C4-2B (cell line): ENCODE data around the gene OPN1SW.

ENCODE experiments used
- ZFX ChIP-seq: fragments of 450-650 bp; IDR thresholded peaks from 2 replicates; pipeline ENCODE4 v1.6.1; 2017
- TF ChIP-seq, protein P1 (sequence below): fragments of 450-650 bp; conservative IDR thresholded peaks from 2 replicates; pipeline ENCODE4 v1.5.1; 2017; ENCODE audit warnings: mild to moderate bottlenecking

DNA sequence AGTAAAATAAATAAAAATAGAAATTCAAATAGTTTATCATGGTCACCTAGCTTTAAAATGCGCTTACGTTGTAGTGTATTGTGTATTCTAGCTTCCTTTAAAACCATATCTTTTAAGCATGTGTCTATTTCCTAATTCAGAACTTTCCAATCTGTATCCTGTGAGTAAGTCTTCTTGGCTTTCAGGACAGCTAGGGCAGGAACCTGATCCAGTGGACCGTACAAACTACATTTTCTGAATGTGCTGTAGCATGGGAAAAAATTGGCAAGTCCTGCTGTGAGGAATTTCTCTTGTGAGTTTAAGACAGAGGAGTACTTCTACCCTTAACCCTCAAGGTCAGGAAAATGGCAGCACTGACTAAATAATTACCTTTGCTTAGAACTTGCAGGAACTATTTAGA lies 12.1 kb downstream of the OPN1SW start:
- TF ChIP-seq, protein P1, sequence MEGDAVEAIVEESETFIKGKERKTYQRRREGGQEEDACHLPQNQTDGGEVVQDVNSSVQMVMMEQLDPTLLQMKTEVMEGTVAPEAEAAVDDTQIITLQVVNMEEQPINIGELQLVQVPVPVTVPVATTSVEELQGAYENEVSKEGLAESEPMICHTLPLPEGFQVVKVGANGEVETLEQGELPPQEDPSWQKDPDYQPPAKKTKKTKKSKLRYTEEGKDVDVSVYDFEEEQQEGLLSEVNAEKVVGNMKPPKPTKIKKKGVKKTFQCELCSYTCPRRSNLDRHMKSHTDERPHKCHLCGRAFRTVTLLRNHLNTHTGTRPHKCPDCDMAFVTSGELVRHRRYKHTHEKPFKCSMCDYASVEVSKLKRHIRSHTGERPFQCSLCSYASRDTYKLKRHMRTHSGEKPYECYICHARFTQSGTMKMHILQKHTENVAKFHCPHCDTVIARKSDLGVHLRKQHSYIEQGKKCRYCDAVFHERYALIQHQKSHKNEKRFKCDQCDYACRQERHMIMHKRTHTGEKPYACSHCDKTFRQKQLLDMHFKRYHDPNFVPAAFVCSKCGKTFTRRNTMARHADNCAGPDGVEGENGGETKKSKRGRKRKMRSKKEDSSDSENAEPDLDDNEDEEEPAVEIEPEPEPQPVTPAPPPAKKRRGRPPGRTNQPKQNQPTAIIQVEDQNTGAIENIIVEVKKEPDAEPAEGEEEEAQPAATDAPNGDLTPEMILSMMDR: no peak
- TF ChIP-seq ZFX: no peak
